ENCODE results near the gene PLEKHD1.
"Not testable (repeated sequence)": the region's sequence is repeated elsewhere in the genome, so short reads cannot be mapped to it uniquely, and the experiment has no call there.

The PLEKHD1 gene

DNA sequence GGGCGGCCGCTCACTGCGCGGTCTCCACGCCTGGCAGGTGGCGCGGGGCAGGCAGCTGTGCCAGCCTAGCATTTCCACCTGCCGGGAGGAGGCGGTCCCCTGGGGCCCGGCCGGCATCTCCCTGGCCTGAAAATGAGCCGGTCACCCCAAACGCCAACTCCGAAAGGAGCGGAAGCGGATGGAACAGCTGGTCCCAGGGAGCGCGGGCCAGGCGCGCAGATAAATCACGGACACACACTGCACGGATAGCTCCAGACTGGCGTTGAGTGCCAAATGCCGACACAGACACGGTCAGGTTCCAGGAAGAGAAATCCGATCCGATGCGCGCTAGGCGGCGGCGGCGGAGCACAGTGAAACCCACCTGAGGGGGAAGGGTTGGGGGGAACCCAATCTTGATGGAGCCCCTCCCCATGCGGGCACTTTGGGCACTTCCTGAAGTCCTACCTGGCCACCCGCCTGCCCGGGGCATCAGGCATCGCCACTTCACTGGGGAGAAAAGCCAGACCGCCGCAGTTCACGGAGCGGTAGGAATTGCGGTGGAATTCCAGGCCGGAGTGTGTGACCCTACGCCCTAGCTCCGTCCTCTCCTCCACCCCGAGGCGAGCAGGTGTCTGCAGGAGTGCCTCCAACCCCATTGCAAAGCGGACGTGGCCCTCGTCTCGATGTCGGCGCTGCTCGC, 624 bp upstream of the PLEKHD1 start:
- no peak for DNase-seq

DNA sequence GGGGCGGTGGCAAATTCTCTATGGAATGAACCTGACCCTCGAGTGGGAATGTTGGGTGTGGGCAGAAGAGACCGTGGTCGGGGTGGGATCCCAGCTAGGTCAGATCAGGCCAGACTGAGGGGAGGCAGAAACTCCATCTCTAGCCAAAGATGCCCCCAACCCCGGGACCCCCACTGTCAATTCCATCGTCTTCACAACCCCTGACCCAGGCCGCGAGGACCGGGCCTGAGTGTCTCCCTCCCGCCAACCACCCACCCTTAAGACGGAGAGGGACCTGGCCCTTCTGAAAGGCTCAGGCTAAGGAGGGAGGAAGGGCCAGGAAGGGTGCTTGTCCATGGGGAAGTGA, 760 bp downstream of the PLEKHD1 start:
- no peak for DNase-seq

GRCh38 chr14:69485701-69486100, 1.2 kb downstream of the PLEKHD1 start:
- DNase-seq, result no peak

- no peak for DNase-seq
Measured at GRCh38 chr14:69487226-69487625, 2.7 kb downstream of the PLEKHD1 start.

- no peak for DNase-seq
Measured at GRCh38 chr14:69487771-69488170, 3.2 kb downstream of the PLEKHD1 start.

DNA sequence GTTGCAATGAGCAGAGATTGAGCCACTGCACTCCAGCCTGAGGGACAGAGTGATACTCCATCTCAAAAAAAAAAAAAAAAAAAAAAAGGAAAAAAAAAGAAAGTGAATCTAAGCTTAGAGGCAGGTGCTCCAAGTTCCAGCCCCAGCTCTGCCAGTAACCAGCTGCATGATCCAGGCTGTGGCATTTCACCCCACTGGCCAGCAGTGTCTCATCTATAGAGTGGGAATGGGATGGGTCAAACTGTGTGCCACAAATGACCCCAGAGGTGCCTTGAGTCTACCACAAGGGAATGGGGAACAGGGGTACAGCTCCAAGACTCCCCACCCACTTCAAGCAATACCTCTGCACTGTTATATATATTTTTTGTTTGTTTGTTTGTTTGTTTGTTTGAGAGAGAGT, 5.0 kb downstream of the PLEKHD1 start:
- no peak for DNase-seq

GRCh38 chr14:69490219-69490918, 5.8 kb downstream of the PLEKHD1 start:
- DNase-seq, result no peak

- DNase-seq, result no peak
Measured at GRCh38 chr14:69491193-69491592, 6.7 kb downstream of the PLEKHD1 start.

GRCh38 chr14:69493038-69493437, 8.5 kb downstream of the PLEKHD1 start:
- DNase-seq, result no peak

- DNase-seq, result no peak
Measured at GRCh38 chr14:69493791-69494190, 9.3 kb downstream of the PLEKHD1 start.

DNA sequence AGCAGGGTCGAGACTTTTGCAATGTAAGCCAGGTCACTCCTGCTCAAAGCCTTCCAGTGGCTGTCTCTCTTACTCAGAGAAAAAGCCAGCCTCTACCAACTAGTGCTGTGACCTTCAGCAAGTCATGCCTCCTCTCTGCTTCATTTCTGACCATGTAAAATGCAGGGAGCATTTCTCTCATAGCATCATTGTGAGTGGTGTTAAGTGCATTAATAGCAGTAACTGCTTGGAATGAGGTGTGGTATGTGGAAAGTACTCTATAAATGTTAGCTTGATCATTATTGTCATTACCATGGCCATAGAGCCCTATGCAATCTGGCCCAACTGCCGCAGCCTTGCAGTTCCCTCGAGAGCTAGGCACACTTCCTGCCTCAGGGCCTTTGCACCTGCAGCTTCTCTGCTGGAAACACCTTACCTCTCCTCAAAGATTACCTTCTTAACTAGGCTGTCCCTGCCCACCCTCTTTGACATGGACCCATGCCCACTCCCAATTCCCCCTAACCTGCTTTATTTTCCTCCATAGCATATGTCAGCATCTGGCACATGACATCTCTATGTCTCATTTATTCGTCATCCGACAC, 10.9 kb downstream of the PLEKHD1 start:
- no peak for DNase-seq

GRCh38 chr14:69497866-69498265, 13.3 kb downstream of the PLEKHD1 start:
- not testable (repeated sequence) for DNase-seq

DNA sequence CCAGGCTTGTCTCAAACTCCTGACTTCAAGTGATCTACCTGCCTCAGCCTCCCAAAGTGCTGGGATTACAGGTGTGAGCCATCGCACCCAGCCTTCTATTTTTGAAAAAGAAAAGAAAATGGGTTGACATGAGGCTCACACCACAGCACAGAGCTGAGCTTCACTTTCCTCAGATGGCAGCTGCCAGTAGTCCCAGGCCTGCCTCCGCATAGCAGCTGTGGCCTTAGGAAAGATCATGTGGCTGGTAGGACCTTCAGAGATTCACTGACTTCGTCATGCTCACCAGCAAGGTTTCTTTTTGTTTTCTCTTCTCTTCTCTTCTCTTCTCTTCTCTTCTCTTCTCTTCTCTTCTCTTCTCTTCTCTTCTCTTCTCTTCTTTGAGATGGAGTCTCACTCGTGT, 13.8 kb downstream of the PLEKHD1 start:
- not testable (repeated sequence) for DNase-seq

DNA sequence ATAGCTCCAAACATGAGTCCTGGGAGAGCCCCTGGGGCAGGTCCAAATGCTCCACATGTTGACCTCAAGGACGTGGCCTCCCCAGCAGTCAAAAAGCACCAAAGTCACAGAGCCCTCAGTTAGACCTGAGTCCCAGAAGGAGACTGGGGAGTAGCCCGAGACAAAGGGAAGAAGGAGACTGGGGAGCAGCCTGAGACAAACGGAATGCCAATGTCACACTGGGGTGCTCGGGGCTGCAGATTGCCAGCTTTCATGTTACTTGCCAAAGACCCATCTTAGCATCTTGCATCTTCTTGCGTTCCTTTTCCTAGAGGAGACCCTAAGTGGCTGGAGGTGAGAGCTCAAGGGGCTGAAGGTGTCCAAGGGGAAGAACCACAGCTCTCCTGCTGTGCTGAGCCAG, 14.9 kb downstream of the PLEKHD1 start:
- no peak for DNase-seq

DNA sequence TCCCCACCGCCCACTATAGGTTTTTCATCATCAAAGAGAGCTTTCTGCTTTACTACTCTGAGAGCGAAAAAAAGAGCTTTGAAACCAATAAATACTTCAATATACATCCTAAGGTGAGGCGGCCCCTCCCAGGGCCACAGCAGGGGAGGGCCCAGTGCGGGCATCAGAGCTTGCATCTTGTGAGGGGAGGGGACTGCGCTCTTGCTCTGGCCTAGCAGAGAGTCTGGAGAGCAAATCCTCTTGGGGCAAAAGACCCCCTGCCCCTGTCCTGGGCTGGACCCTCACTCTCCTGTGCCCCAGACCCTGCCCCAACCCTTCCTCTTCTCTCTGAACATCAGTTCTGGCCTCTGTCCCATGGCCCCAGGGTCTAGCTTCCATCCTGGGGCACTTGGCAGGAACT, 15.6 kb downstream of the PLEKHD1 start:
- no peak for DNase-seq

- no peak for DNase-seq
Measured at GRCh38 chr14:69500736-69501135, 16.2 kb downstream of the PLEKHD1 start.

GRCh38 chr14:69501423-69501838, 16.9 kb downstream of the PLEKHD1 start:
- no peak for DNase-seq

- no peak for DNase-seq
Measured at GRCh38 chr14:69504775-69505174, 20.2 kb downstream of the PLEKHD1 start.

DNA sequence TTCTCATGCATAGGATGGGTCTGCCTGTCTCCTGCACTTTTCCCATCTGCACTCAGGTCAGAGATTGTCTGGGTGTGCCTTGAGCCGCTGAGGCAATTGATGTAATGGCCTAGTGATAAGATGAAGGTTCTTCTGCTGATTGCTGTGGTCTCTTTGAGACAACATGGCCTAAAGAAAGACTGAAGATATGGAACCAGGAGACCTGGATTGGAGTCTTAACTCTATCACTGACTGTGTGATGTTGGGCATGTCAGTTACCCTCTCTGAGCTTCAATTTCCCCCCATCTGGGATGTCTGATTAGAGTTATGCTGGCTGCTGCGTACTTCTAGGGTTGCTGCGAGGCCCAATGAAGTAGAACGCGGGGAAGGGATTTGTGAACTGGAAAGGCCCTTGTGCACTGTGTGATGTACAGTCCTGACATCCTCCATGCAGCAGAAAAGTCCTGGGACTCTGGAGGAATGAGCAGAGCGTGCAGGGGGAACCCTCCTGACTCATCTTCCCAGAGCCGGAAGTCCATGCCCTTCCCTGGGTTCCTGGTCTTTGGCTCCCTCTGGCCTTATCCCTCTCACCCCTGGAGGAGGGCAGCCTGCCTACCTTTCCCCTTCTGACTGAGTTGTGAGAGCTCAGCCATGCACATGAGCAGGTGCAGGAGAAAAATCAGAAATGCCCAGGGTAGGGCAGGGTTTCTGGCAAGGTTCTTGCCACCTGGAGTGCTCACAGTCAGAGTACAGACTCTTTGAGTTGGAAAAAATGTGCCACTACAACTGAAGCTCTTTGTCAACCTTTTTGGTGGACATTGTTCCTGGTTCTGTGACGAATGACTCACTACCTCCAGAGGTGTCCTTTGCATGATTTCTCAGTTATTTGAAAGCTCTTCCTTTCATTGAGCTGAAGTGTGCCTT, 21.1 kb downstream of the PLEKHD1 start:
- no peak for DNase-seq

DNA sequence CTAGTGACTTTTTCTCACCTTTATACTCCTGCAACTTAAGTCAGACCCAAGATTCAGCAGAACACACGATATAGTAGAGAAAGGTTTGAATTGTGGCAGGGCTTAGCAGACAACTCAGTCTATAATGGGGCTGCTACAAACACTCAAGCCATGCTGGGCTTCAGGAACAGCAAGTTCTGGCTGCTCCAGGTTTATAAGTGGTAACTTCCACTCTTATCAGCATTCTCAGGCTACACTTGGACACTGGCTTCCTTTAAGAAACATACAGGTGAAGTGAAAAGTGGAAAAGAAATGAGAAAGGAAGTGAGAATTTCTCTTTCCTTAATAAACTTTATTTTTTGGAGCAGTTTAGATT, 21.7 kb downstream of the PLEKHD1 start:
- no peak for DNase-seq

- DNase-seq, result no peak
Measured at GRCh38 chr14:69518289-69519101, 34.0 kb downstream of the PLEKHD1 start.
